Fibroblast of mammary gland (primary cell): ENCODE measurements around the gene ACTA2.

ENCODE experiments used
- DNase-seq: peaks from one replicate; pipeline ENCODE4 v3.0.0-alpha.2; 2010; ENCODE audit warnings: low read depth
- H3K4me3 ChIP-seq: 2 replicates; pipeline ENCODE4 v1.5.1; 2011; ENCODE audit warnings: low read depth, mild to moderate bottlenecking, low read length, moderate library complexity; ENCODE audit not compliant: control insufficient read depth
- CTCF ChIP-seq: conservative IDR thresholded peaks from 2 replicates; pipeline ENCODE4 v1.5.1; 2011; ENCODE audit warnings: low read depth, low read length, inconsistent platforms; ENCODE audit not compliant: control insufficient read depth, insufficient read depth

ACTA2 gene

DNA sequence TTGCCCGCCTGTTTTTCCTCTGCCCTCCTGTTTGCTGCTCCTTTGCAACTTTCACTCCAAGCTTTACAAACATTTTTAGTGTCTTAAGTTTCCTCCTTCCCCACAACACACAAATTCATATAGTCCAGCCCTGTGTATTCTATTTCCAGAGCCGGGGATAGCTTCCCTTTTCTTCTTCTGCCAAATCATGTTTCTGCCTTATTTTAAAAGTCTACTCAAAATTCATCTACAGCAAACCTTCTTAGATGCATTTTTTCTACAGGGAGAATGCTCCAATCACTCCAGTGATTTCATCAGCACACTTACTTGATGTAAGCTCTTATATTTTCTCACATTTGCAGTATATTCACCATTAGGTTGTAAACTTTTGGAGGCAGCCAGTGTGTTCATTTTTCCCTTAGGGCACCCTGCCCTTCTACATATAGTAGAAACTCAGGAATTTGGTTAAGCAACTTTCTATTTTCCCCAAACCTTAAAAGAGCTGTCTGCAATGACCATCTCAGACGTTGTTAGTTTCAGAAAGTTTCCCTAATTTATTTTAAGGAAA lies 12.4 kb upstream of the ACTA2 start:
- TF ChIP-seq CTCF = no peak
- DNase-seq = no peak
- no peak overlapping the region for H3K4me3 ChIP-seq

DNA sequence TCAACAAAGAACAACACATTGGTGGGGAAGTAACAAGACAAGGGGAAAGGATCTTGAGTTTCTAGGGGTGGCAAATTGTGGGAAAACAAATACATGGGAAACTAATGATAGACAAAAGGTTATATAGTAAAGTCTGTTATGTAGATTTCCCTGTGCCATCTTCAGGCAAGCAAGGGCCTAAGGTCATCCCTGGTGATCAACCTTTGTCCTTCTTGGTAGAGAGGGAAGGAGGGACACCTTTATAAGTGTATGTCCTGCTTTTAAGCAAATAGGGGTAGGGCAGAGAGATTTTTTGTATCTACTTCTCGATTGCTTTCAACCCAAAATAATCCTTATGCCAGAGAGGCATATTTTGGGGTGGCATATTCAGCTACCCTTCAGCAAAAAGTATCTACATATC lies 11.8 kb upstream of the ACTA2 start:
- no peak for TF ChIP-seq CTCF
- no peak overlapping the region for H3K4me3 ChIP-seq
- DNase-seq = no peak

- H3K4me3 ChIP-seq = no peak overlapping the region
- no peak for DNase-seq
- TF ChIP-seq CTCF = peak; percentile 9
These were observed 10.7 kb upstream of the ACTA2 start for GRCh38 chr10:88963318-88963717.

GRCh38 chr10:88962336-88962735 lies 9.8 kb upstream of the ACTA2 start:
- no peak for DNase-seq
- no peak overlapping the region for H3K4me3 ChIP-seq
- TF ChIP-seq CTCF = no peak

DNA sequence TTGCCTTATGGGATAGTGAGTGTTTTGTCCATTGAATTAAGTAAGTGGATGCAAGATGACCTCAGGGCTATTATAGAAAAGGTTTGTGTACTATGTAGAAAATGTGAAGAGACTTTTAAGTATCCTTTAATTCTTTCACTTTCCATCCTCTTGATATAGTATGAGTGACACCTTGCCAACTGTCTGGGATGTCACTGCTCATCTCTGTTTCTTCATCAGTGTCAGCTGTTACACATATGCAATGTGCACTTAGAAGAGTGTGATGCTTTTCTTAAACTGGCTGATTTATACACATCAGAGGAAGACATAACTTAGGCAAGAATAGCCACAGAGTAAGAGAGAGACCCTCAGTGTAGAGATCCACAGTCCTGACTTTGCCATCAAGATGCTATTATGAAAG lies 8.7 kb upstream of the ACTA2 start:
- H3K4me3 ChIP-seq = no peak overlapping the region
- TF ChIP-seq CTCF = no peak
- DNase-seq = no peak

DNA sequence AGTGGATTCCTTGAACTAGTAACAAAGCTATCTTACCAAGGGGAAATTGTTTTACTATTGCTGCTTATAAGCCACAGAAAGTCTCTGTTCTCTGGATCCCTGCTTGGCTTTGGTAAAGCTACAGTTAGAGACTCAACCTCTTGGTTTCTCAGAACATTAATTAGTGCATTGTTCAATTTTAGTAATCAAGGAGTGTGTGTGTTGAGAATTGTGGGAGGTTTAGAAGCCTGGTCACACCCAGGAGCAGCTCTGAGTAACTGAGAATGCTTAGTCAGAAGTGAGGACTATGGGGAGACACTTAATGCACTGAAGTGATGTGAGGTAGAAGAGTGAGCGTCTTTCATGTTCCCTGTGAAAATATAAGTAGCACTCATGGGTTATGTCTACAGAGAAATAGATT lies 8.2 kb upstream of the ACTA2 start:
- H3K4me3 ChIP-seq = no peak overlapping the region
- no peak for DNase-seq
- TF ChIP-seq CTCF = no peak

DNA sequence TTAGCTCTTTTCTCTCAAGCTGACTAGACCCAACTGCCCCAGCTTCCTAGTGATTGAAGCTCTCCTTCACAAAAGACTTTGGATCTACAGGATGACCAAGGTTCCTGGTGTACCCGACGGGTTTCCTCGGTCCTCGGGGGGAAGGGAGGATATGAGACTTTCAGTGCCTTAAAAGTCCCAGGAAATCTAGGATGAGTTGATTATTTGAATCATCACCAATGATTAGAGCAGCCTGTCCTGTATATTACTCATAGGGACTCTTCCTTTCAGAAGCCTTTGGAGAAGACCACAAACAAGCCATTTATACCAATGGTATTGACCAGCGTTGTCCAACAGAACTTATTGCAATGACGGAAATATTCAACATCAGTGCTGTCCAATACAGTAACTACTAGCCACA lies 6.1 kb upstream of the ACTA2 start:
- no peak for TF ChIP-seq CTCF
- DNase-seq = peak; percentile 30
- H3K4me3 ChIP-seq = no peak overlapping the region
